Endometrium (tissue), 2 donors: Measurements from ENCODE around the gene CDH20.
A peak's percentile ranks its signal among the peaks of the same experiment; 100 is the strongest.
"Not testable (repeated sequence)": the region's sequence is repeated elsewhere in the genome, so short reads cannot be mapped to it uniquely, and the experiment has no call there.

Experiments
- FAIRE-seq: peaks from 2 replicates; lab custom pipeline; 2012; peaks lifted over from hg19 to GRCh38; lab: Jason Lieb, UNC
- donor health status: control.
- donor health status: control.

CDH20 gene

DNA sequence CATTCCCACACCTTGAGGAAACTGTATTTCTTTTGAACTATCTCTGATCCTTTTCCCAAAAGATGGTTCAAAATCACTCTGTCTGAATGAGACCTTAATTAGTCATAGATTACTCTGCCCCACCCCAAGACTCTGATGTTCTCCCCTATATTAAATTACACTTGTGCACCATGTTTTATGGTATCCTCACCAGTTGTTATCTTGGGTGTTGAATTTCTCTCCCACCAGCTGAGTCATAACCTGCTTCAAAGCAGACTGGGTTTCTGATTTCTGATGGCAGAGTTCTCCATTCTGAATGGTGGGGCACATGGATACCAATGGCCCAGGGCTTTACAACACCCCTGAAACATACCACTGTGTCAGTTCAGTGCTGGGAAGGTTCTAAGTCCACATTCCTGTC, 15.0 kb downstream of the CDH20 start:
- FAIRE-seq = no peak

- no peak for FAIRE-seq
Measured at GRCh38 chr18:61350578-61350977, 17.3 kb downstream of the CDH20 start.

- FAIRE-seq = no peak
Measured at GRCh38 chr18:61352059-61352458, 18.8 kb downstream of the CDH20 start.

DNA sequence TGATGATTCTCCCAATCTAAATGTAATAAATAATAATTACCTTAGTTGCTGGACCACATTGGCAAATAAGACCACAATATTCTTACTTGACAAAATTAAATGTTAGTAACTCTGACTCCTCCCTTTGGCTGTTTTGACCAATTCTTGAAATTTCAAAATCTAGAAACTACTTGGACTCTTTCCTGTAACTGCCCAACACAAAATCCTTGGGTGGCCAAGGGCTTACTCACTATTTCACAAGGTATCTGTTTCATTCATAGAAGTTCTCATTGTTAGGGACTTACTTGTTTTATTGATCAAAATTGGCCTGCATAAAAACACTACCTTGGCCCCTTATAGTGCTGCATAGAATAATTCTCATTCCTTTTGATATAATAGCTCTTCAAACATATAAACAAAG, 19.4 kb downstream of the CDH20 start:
- no peak for FAIRE-seq

DNA sequence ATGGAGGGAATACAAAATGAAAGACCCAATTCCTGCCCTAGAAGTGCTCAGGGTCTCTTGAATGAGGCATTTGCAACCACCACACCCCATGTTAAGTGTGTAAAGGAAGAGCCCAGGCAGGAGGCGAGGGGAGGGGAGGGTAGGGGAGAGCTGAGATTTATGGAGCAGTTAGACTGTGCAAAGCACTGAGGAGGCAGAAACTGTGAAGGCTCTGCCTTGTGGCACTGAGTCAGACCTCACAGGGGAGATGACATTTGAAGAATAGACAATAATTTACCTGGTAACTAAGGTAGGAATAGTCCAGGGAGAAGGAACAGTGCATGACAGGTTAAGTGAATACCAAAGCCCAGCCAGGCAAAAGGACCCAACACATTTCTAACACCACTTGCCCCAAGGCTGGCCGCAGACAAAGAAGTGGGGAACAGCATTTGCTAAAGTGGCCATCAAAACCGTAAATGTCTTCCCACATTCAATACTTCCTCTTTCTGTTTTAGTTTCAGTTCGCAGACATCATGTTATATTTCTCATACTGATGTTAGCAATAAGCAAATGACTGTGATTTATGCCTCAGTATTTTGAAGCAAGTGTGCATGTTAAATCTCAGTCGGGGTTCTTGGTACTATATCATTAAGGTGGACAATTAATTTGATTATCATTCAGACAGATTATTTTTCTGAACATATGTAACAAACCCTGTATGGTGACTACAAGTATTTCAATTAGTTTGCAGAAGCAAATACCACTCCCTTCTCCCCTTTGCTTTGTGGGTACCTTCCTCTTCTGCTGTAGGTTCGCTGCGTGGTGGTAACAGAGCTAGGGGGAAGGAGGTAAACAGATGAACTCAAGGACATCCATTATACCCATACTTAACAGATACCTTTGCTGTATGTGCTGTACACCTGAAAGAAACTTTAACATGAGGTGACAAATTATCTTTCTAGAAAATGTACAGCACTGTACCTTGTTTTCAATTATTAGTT, 27.5 kb downstream of the CDH20 start:
- FAIRE-seq = no peak

- FAIRE-seq = no peak
Measured at GRCh38 chr18:61362511-61362910, 29.3 kb downstream of the CDH20 start.

DNA sequence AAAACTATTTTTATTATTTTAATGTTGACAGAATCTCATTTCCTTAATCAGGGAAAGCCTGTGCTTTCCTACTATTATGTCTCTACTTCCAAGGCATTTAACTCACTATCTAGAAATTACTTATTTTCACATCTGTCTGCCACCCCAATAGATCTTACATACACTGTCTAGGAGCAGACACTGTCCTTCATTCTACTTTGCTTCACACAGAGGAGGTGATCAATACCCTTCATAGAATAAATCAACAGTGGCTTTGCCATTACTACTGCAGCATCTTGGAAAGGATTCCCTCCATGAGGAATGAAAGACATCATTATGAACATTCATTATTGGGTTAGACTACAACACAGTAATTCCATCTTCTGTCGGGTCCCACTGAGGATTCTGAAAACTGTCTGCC, 31.7 kb downstream of the CDH20 start:
- no peak for FAIRE-seq

DNA sequence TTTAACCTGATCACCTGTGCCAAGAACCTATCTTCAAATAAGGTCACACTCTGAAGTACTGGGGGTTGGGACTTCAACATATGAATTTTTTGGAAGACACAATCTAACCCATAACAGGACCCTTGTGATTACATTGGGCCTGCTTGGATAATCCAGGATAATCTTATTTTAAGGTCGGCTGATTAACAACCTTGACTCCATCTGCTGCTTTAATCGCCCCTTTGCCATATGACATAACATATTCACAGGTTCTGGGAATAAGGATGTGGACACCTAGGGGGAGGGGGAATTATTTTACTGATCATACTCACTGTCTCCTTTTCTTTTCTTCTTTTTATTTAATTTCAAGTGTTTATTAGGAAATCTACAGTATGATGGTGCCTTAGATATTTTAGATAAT, 34.8 kb downstream of the CDH20 start:
- FAIRE-seq = no peak

DNA sequence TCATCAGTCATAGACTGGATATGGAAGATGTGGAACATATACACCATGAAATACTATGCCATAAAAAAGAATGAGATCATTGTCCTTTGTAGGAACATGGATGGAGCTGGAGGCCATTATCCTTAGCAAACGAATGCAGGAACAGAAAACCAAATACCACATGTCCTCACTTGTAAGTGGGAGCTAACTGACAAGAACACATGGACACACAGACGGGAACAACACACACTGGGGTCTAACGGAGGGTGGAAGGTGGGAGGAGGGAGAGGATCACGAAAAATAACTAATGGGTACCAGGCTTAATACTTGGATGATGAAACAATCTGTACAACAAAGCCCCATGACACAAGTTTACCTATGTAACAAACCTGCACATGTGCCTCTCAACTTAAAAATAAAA, 36.4 kb downstream of the CDH20 start:
- FAIRE-seq = not testable (repeated sequence)

DNA sequence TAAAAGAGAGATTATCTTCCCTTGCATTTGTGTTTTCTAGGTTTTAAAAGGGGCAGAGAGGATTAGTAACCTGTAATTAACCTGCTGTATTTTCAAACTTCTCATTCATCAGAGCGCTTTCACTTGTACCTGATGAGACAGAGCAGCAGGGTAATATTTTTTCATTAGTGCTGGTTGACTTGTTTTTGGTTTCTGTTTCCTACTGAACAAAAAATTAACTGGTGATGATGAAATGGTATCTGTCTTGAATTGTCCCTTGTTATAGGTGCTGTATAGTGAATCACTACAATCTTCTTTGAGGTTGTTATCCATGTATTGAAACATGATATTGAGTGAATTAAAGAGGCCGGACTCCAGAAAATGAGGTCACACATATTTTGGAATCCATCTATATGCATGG, 37.9 kb downstream of the CDH20 start:
- no peak for FAIRE-seq

- no peak for FAIRE-seq
Measured at GRCh38 chr18:61379827-61380226, 46.6 kb downstream of the CDH20 start.

- no peak for FAIRE-seq
Measured at GRCh38 chr18:61388010-61388409, 54.8 kb downstream of the CDH20 start.

DNA sequence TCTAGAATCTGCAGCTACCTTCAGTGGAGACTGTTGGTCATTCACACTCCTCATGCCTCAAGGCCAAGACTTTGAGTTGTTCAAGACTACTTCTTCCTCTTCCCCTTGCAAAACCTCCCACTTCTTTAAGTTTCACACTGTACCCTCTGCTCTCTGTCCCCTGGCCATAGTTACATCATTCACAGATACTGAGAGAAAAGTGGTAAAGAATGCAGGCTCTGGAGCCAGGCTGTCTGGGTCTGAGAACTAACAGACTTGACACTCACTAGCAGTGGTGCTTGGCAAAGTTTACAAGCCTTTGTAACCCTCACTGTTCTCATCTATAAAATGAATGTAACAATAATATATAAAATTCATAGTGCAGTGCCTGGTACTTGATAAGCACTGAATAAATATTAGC, 61.8 kb downstream of the CDH20 start:
- no peak for FAIRE-seq

DNA sequence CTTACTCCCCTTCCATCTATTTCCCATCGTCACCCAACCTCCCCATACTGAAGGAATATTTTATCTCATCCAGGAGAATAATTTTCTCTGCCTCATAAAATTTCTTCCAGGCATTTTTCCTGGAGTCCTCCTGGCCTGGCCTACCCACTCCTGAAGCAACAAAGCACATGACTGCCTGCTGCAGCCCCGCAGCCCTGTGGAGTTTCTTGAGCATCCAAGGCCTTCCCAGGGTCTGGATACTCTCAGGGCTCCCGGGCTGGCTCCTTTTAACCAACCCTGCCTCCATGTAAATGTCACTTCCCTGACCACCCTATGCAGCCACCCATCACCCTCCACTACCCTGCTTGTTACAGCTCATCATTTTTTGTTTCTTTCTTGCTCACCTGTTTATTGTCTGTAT, 64.0 kb downstream of the CDH20 start:
- no peak for FAIRE-seq

DNA sequence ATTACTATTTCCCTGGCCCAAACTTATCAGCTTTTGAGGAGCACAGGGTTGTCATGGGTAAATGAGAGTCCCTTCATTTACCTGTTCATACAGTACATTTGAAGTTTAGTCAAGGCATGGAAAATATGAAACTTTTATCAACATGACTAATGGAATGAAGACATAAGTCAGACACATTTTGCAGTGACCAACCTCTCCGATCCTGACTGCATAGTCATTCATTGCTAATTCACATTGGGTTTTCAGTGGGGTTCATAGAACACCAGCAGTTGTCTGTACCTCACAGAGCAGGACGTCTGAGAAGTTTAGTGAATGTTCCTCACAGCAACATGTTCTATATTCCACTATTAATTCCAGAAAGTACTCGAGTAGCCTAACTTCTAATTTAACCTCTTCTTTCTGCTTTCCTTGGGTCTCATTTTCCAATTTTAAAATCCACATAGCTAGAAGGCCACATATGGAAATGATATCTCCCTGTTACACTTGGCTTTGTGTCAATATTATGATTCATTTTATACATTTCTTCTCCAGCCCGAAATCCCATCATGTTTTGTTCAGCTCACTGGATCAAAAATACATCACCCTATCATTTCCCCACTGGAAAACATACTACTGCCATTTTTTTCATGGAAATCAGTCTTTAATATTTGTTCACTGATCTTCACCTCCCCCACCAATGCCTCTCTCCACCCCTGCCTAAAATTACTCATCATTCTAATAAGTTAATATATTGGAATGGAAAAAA, 65.9 kb downstream of the CDH20 start:
- no peak for FAIRE-seq

- FAIRE-seq = no peak
Measured at GRCh38 chr18:61400016-61400635, 66.9 kb downstream of the CDH20 start.

DNA sequence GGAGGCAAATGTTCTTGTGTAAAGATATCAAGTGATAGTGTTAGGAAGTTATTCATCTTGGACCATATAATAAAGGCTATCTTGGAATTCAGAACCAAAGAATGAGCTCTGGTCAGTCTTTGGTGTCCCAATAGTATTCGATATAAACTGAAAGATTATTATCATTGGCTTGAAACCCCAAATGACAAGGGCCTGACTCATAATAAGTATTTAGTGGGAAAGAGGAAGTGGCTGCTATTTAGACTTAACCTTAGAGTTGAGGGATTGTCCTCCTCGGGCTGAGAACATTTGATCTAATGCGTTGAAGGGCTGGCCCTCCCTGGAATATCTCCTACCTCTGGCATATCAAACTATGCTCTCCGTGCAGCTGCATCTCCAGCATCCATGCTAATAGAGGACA, 67.5 kb downstream of the CDH20 start:
- no peak for FAIRE-seq

GRCh38 chr18:61402726-61403125, 69.5 kb downstream of the CDH20 start:
- peak; percentile 31 for FAIRE-seq

DNA sequence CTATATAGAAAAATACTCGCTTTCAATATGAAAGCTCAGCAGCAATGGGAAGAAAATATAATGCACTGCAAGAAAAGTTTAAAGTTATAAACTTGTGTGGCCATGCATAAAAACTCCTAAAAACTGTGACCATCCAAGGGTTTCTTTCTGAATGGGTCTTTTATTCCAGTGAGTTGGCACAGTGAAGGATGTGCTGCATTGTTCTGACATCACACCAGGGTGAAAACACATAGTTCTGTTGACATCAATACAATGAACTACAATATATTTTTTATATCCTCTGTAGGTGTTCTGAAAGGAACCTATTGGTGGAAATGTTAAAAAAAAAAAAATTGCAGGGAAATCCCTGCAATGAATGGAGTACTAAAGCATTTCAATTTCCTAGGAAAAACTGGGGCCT, 80.2 kb downstream of the CDH20 start:
- no peak for FAIRE-seq

DNA sequence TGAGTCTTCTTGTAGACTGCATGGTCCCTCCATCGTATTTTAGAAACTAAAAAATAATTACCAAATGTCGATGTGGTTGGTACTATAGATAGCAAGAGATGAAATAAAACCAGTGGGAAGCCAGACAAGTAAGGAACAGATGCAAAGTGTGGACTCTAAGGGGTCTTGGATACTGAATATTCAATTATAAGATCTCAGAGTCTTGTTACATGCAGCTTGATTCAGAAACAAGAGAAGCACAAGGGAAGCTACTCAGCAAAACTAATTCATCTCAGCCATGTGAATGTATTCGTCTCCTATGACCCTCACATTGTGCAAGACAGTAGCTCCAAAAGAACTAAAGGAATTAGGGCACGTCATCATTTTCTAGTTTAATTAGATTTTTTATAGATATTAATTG, 80.9 kb downstream of the CDH20 start:
- no peak for FAIRE-seq

DNA sequence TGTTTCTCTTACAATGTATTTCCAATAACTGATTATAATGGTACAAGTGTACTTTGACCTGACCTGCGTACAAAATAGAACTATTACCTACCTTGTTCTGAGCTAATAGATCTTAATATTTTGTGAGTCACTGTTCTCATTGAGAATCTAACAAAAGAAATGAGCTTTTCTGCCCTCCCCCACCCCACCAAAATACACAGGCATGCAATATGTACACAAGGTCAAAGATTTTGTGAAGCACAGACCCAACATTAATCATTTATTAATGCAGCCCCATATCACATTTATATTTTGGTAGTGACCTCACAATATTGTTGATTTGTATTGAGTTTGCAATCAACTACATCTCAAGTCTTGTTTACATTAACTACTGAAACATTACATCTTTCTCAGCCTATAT, 86.5 kb downstream of the CDH20 start:
- no peak for FAIRE-seq

DNA sequence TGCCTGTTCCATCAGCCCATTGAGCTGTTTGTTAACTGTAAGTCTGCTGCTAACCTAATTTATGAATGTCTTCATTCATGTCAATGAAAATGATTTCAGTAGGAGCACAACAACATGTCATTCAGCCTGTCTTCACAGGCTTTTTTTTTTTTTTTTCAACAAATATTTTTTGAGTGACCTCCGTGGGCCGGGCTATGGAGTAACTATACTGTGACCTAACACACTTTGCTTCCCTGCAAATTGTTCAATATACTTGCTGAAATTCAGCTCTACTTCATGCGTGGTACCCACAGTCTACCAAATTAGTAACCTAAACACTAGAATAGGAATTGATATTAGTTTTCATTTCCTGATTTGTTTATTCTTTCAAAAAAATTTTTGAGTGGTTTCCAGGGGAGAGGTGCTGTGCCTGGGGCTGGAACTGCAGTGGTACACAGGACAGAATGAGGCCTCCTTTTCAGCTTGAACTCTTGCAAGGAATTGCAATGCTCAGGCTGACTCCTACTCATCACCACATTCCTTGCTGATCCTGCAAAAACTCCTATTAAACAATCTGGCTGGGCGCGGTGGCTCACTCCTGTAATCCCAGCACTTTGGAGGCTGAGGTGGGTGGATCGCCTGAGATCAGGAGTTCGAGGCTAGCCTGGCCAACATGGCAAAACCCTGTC, 87.1 kb downstream of the CDH20 start:
- no peak for FAIRE-seq
